Activated CD4-positive, CD25-positive, alpha-beta regulatory T cell (primary cell): ENCODE data around the gene ZBTB12.
"Not testable (repeated sequence)": the region's sequence is repeated elsewhere in the genome, so short reads cannot be mapped to it uniquely, and the experiment has no call there.

ENCODE experiments used
- DNase-seq, 4 experiments: peaks; one replicate each; lab custom pipeline; 2025; lab: John Stamatoyannopoulos, UW

Gene ZBTB12

DNA sequence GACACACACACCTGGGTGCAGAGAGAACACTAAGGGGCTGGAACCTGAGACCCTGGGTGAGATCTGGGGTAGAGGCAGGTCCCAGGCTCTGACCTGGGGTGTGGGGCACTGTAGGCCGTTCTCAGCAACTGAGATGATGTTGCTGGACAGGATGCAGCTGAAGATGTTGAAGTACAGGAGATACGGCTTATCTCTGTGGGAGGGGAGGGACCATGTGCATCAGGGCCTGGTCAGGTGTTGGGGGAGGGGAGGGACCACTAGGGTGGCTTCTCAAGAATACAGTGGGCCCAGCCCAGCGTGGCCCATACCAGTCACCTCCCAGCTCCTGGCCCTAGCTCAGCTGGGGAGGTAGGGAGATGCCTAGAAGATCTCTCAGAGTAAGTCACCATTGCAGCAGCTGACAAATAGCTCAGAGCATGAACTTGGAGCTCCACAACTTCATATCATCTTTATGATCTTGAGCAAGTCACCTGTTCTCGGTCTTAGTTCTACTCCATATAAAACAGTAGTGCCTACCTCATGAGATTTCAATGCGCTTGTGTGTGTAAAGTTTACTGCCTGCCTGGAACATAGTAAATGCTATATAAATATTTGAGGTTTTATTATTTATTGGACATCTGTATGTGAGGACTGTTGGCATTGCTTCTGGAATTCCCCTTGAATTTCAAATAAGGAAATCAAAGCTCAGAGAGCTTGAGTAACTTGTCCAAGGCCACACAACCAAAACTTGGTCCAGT, 26.9 kb downstream of the ZBTB12 start:
- no peak for DNase-seq

DNA sequence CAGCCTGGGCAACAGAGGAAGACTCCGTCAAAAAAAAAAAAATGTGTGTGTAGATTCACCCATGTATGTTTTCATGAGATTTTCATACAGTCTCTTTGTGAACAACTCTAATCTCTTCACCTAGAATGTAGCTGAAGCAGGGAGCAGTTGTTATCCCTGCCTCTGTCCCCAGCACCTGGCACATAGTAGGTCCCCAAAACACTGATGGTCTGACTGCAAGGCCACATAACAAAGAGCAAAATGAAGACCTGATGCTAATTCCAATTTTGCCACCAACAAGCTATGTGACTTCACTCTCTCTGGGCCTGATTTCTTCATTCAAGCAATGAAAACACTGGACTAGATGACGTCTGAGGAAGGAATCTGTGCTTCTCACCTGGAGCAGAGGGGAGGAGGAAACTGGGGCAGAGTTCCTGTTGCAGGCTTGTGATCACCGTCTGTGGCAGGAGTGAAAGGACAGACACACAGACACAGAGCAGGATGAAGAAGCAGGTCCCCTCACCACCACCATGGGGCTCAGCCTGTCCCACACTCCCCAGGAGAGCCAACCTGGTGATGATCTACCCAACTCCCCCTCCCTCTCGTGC, 27.7 kb downstream of the ZBTB12 start:
- no peak for DNase-seq

DNA sequence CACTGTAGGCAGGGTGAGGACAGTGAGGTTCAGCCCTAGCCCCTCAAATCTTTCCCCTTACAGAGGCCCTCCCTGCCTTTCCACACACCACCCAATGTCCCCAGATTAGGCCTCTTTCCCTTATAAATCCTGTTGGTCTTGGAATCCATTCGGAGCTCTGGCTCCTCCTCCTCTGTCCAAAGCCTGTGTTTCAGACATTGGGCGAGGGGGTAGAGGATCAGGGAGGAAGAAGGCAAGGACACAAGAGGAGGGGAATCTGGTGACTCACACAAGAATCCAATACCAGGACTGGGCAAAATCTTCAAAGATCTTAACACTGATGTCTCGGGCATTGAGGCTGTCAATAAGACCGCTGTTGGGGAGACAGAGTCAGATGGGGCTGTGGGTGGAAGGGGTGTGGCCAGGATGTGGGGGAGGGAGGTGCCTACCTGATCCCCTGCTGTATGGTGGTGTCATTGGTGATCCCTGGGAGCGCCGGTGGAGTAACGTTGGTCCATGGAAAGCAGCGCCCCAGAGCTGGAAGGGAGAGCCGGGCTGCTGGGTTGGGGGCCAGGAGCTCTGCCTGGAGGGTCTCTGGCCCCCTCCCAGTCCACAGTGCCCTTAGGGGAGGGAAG, 30.7 kb downstream of the ZBTB12 start:
- no peak for DNase-seq

- no peak for DNase-seq
Observed at GRCh38 chr6:31870385-31870921, 31.4 kb downstream of the ZBTB12 start.

GRCh38 chr6:31869343-31869742, 32.5 kb downstream of the ZBTB12 start:
- DNase-seq = no peak

- not testable (repeated sequence) for DNase-seq
Observed at GRCh38 chr6:31868658-31868971, 33.3 kb downstream of the ZBTB12 start.

DNA sequence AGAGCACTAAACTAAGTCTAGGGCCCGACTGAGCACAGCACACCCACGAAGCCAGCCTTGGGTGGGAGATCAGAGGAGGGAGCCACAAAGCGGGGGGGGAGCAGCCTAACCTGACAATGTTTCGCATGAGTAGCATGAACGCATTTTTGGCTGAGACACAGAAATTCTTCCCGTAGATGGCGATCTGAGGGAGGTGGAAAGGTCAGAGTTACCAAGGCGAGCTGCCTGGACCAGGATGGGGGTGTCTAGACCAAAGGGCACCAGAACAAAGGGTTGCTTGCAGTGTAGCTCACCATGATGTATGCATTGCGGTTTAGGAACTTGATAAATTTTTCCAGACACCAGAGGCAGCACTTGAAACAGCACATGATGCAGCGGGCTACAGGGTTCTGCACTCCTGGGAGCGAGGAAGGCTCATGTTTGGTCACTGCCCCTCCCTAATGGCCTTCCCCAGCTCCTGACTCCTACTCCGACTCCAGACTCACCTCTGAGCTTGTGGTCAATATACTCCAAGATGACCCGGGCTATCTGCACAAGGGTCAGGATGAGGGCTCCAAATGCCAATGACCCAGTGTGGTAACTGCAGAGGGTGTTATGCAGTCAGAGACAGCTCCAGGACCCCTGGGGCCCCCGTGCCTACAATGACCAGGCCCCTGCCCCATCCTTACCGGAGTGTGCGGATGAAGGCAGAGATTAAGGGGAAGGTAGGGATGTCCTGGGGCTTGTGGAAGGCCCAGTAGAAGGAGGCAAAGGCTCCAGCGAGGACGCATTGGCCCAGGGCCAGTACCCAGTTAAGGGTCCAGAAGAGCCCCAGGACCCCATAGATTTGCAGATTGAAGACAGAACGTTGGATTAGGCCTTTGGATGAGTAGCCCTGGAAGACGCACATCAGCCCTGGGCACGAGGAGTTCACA, 36.4 kb downstream of the ZBTB12 start:
- DNase-seq = no peak

- DNase-seq = no peak
Observed at GRCh38 chr6:31864818-31865204, 37.1 kb downstream of the ZBTB12 start.

GRCh38 chr6:31864123-31864562, 37.7 kb downstream of the ZBTB12 start:
- DNase-seq = not testable (repeated sequence)

- DNase-seq = peak; percentile 95 to 98 (median 97)
Observed at GRCh38 chr6:31862344-31863235, 39.3 kb downstream of the ZBTB12 start, which contains the start of gene NEU1. TSS of gene NEU1 (minus strand) at chr6:31862821. CDS start at chr6:31862776, 45 bp downstream.

DNA sequence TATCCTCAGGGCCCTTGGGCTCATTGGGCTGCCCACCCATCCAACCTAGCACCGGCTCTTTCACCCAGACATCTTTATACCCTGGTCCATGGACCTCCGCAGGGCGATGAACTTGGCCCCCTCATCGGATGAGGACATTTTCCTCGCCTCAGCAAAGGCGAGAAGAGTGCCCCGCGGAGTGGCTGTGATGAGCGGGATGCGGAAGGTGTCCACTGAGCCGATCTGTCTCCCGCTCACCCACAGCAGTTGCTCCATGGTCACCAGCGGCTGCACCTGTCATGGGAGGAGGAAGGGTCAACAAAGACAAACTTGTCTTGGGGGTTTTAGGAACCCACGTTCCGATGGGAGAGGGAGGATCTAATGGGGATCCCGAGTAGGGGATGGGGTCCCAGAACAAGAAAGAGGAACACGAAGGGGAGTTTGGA, 40.0 kb downstream of the ZBTB12 start:
- DNase-seq = no peak

DNA sequence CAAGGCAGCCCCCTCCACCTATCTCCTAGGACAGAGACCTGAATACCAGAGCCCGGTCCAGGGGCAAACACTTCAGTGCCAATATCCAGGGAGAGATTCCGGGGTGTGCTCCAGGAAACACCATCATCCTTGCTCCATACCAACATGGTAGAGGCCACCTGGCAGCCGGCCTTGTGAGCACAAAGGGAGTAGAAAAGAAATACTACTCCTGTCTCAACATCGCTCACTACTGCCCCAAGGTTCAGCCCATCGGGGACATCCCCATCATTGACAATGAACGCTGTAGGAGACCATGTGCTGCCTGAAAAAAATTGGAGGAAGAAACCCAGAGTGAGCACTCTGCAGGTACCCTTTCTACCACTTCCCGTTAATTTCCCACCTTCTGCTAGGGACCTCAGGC, 40.7 kb downstream of the ZBTB12 start:
- no peak for DNase-seq

DNA sequence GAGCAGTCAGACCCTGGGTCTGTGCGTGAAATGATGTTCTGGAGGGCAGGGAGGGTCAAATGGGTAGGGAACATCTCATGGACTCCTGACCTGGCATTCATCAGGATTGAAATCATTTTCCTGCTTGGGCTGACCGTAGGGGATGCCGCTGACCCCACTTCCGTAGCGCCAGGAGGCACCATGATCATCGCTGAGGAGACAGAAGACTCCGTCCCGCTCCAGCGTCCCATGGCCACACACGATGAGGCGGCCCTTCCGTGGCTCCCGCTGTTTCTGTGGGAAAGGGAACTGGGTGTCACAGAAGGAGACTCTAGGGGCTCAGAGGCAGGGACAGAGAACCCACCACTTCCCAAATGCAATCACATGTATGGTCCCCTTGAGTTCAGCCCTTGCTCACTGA, 41.5 kb downstream of the ZBTB12 start:
- no peak for DNase-seq

GRCh38 chr6:31859923-31860322, 42.0 kb downstream of the ZBTB12 start:
- DNase-seq = no peak

- no peak for DNase-seq
Observed at GRCh38 chr6:31858707-31859106, 43.2 kb downstream of the ZBTB12 start.

- DNase-seq = not testable (repeated sequence)
Observed at GRCh38 chr6:31857774-31858173, 44.1 kb downstream of the ZBTB12 start.

GRCh38 chr6:31851980-31852718, 49.7 kb downstream of the ZBTB12 start:
- DNase-seq = not testable (repeated sequence)

DNA sequence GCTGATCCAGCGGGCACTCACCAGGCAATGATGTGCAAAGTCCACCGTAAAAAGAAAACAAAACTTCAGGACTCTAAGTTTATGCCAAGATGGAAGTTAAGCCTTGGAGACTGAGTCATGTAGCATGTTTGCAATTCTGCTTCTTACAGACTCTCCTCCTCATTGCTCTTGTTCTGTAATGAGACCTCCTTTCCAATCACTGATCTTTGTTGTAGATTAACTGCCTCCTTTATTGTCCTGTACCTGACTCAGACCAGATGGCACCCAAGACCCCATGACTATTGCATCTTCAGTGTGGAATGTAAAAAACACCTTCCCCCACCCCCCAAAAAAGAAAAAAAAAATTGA, 50.4 kb downstream of the ZBTB12 start:
- no peak for DNase-seq

- DNase-seq = no peak
Observed at GRCh38 chr6:31850765-31851484, 51.0 kb downstream of the ZBTB12 start.
